ENCODE measurements around the gene SOCS7.

Gene SOCS7

DNA sequence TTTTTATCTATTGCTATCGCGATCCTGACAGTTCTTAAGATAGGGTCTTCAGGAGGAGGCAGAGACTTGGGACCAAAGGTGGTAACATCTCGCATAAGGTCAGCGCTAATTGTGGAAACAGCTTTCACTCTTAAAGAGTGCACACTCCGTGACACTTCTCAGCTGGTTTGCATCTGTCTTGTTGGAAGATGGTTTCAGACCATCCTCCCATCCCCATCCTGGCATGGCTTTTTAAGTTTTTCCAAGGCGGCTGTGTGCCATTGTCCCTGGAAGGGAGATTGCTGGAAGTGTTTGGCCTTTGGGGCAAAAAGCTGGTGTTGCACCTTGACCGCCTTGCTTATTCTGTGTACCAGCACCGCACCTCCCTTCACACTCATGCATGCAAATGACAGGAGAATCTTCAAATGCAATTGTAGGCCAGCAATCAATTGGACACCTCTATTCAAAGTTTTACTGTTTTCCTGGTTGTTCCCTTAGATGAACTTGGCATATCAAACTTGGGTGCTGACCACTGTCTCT lies 1.5 kb downstream of the SOCS7 start:
- TF ChIP-seq, protein P1, sequence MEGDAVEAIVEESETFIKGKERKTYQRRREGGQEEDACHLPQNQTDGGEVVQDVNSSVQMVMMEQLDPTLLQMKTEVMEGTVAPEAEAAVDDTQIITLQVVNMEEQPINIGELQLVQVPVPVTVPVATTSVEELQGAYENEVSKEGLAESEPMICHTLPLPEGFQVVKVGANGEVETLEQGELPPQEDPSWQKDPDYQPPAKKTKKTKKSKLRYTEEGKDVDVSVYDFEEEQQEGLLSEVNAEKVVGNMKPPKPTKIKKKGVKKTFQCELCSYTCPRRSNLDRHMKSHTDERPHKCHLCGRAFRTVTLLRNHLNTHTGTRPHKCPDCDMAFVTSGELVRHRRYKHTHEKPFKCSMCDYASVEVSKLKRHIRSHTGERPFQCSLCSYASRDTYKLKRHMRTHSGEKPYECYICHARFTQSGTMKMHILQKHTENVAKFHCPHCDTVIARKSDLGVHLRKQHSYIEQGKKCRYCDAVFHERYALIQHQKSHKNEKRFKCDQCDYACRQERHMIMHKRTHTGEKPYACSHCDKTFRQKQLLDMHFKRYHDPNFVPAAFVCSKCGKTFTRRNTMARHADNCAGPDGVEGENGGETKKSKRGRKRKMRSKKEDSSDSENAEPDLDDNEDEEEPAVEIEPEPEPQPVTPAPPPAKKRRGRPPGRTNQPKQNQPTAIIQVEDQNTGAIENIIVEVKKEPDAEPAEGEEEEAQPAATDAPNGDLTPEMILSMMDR (IDR thresholded peaks at IDR 0.05; ENCODE audit: low read depth, low read length, missing control alignments): no peak
- DNase-seq (ENCODE audit: low read depth): no peak
- peak overlapping the region; percentile 70 for H3K4me3 ChIP-seq (ENCODE audit: low read depth, low read length)
- in situ Hi-C loops (cut with HindIII; ENCODE audit: low sequenced_read_pairs): no loop called here

GRCh38 chr17:38353668-38354067 lies 2.0 kb downstream of the SOCS7 start:
- DNase-seq (ENCODE audit: low read depth): no peak
- TF ChIP-seq, protein P1 (IDR thresholded peaks at IDR 0.05; ENCODE audit: low read depth, low read length, missing control alignments): no peak
- in situ Hi-C loops (cut with HindIII; ENCODE audit: low sequenced_read_pairs): no loop called here
- H3K4me3 ChIP-seq (ENCODE audit: low read depth, low read length): peak overlapping the region; percentile 70

DNA sequence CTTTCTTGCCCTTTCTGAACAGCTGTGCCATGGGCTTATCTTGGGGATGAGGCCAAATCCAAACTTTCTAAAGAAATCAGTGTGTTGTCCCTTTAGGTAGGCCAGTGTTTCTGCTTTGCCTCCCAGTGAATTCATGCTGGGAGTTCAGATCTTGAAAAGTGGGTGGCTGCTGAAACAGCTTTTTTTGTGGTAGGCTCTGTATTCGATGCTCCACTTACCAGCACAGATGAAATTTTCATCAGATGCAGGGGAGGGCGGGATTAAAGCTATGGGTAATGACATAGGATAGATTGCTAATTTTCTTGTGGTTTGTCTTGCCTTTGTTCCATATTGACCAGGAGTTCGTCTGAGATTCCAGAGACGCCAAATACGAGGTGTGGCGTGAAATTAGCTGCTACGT lies 2.8 kb downstream of the SOCS7 start:
- TF ChIP-seq, protein P1 (IDR thresholded peaks at IDR 0.05; ENCODE audit: low read depth, low read length, missing control alignments): no peak
- in situ Hi-C loops (cut with HindIII; ENCODE audit: low sequenced_read_pairs): no loop called here
- no peak for DNase-seq (ENCODE audit: low read depth)
- no peak overlapping the region for H3K4me3 ChIP-seq (ENCODE audit: low read depth, low read length)

DNA sequence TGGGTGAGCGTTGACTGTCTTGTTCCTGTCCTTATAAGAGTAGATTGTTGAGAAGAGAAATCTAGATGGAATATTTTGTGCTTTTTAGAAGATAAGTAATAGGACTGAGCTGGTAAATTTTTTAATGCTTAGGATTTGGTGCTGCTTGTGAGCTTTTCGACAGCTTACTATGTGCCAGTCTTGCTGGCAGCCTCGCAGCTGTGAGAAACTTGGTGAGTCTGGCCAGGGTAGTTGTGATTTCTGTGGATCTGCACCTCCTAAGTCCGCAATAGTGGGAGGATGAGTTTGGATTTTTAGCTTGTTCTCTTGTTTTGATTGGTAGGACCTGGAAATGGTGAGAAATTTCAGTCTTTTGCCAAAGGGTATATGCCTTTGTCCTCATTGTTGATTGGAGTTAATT lies 3.6 kb downstream of the SOCS7 start:
- TF ChIP-seq, protein P1 (IDR thresholded peaks at IDR 0.05; ENCODE audit: low read depth, low read length, missing control alignments): no peak
- in situ Hi-C loops (cut with HindIII; ENCODE audit: low sequenced_read_pairs): no loop called here
- DNase-seq (ENCODE audit: low read depth): no peak

GRCh38 chr17:38357486-38358123 lies 6.0 kb downstream of the SOCS7 start:
- H3K4me3 ChIP-seq (ENCODE audit: low read depth, low read length): no peak overlapping the region
- TF ChIP-seq, protein P1 (IDR thresholded peaks at IDR 0.05; ENCODE audit: low read depth, low read length, missing control alignments): no peak
- in situ Hi-C loops (cut with HindIII; ENCODE audit: low sequenced_read_pairs): no loop called here
- DNase-seq (ENCODE audit: low read depth): no peak

More for the DNA sequence above, 3.6 kb downstream of the SOCS7 start:
- no peak overlapping the region for H3K4me3 ChIP-seq (ENCODE audit: low read depth, low read length)

DNA sequence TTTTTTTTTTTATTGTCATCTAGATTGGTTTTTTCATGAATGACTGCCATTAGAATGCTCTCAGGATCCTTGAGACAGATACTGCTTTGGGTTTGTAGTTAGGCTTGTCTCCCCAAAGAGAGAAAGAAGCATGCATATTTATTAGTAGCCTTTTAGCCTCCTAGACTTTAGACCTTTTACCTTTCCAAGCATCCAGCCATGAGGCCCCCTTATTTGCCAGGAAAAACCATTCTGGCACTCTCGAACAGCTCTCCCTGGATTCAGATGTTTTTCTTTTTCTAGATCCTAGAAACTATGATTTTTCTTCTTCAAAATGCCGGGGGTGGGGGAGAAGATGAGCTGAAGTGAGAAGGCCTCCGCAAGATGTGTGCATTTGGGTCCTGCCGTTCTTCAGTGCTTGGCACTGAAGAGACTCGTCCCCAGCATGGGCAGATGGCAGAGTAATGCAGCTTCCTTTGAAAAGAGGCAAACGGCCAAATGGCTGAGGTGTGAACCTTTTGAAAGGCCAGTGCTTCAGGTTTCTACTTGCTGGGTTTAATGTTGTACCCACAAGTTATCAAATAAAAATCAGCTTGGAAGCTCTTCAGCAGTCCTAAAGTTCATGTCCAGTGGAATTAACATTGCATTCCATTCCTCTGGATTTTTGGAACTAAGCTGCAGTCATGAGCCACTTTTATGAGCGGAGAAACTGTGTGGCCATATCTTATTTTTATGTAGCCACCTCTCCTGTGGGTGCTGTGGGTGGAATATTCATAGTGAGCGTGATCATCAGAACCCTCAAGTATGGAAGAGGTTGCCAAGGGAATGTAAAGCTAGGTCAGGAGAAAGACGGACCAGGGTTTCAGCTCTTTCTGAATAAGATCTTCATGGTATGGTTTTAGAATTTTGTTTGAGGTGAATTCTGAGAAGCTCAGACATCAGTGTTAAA lies 7.2 kb downstream of the SOCS7 start:
- no peak overlapping the region for H3K4me3 ChIP-seq (ENCODE audit: low read depth, low read length)
- in situ Hi-C loops (cut with HindIII; ENCODE audit: low sequenced_read_pairs): no loop called here
- no peak for DNase-seq (ENCODE audit: low read depth)
- TF ChIP-seq, protein P1 (IDR thresholded peaks at IDR 0.05; ENCODE audit: low read depth, low read length, missing control alignments): no peak

Data from astrocyte of the cerebellum (primary cell).